ENCODE results near the gene TLR7.

TLR7 gene

GRCh38 chrX:12934850-12935249, 68.0 kb downstream of the TLR7 start:
- no peak for DNase-seq

GRCh38 chrX:12936947-12937346, 70.1 kb downstream of the TLR7 start:
- DNase-seq, result no peak
